H9 (cell line): ENCODE data around the gene C1QTNF3. TPM values are rescaled to one million over a fixed set of nuclear protein-coding genes. Genes with fewer than 3 reads are reported as not detected.

Source experiments
- DNase-seq: peaks from one replicate; pipeline ENCODE4 v3.0.0-alpha.2; 2017
- H2AFZ ChIP-seq: one replicate; pipeline ENCODE4 v1.6.1; 2013; ENCODE audit warnings: mild to moderate bottlenecking, low read length, control low read depth, moderate library complexity
- H2AK5ac ChIP-seq: 2 replicates; pipeline ENCODE4 v1.6.1; 2013; ENCODE audit warnings: low read length, control low read depth, mixed read lengths; ENCODE audit not compliant: insufficient read length
- H2BK120ac ChIP-seq: one replicate; pipeline ENCODE4 v1.6.1; 2013; ENCODE audit warnings: low read depth, mild to moderate bottlenecking, low read length, control low read depth, inconsistent platforms; ENCODE audit not compliant: poor library complexity, severe bottlenecking
- H2BK12ac ChIP-seq: 2 replicates; pipeline ENCODE4 v1.6.1; 2013; ENCODE audit warnings: low read length, control low read depth, mixed read lengths, low read depth; ENCODE audit not compliant: insufficient read length
- H2BK15ac ChIP-seq: 2 replicates; pipeline ENCODE4 v1.6.1; 2013; ENCODE audit warnings: low read depth, low read length, control low read depth
- H2BK20ac ChIP-seq: one replicate; pipeline ENCODE4 v1.6.1; 2013; ENCODE audit warnings: low read depth, mild to moderate bottlenecking, low read length, control low read depth, inconsistent platforms; ENCODE audit not compliant: poor library complexity, severe bottlenecking
- H2BK5ac ChIP-seq: 2 replicates; pipeline ENCODE4 v1.6.1; 2013; ENCODE audit warnings: low read length, control low read depth, mixed read lengths; ENCODE audit not compliant: insufficient read length
- H3K14ac ChIP-seq: 2 replicates; pipeline ENCODE4 v1.6.1; 2013; ENCODE audit warnings: low read length, control low read depth; ENCODE audit not compliant: insufficient read depth
- H3K18ac ChIP-seq: 2 replicates; pipeline ENCODE4 v1.6.1; 2013; ENCODE audit warnings: low read depth, mild to moderate bottlenecking, mixed read lengths, low read length, control low read depth; ENCODE audit not compliant: insufficient read length
- H3K23ac ChIP-seq: 2 replicates; pipeline ENCODE4 v1.6.1; 2013; ENCODE audit warnings: low read length, control low read depth, mixed read lengths, low read depth; ENCODE audit not compliant: insufficient read length
- H3K23me2 ChIP-seq: 2 replicates; pipeline ENCODE4 v1.6.1; 2013; ENCODE audit warnings: low read depth, mild to moderate bottlenecking, mixed read lengths, low read length, control low read depth; ENCODE audit not compliant: insufficient read length, poor library complexity, severe bottlenecking
- H3K27ac ChIP-seq: 2 replicates; pipeline ENCODE4 v1.5.1; 2013; ENCODE audit warnings: low read length, control low read depth, mixed read lengths, low read depth; ENCODE audit not compliant: insufficient read length
- H3K27me3 ChIP-seq: 2 replicates; pipeline ENCODE4 v1.6.1; 2013; ENCODE audit warnings: low read length, control low read depth, inconsistent platforms; ENCODE audit not compliant: insufficient read depth
- H3K4ac ChIP-seq: 2 replicates; pipeline ENCODE4 v1.6.1; 2013; ENCODE audit warnings: low read depth, mild to moderate bottlenecking, control low read depth, inconsistent platforms, low read length, moderate library complexity
- H3K4me1 ChIP-seq: 2 replicates; pipeline ENCODE4 v1.6.1; 2013; ENCODE audit warnings: low read length, control low read depth, inconsistent platforms; ENCODE audit not compliant: insufficient read depth
- H3K4me2 ChIP-seq: 2 replicates; pipeline ENCODE4 v1.6.1; 2013; ENCODE audit warnings: low read length, control low read depth, mixed read lengths; ENCODE audit not compliant: insufficient read length, insufficient read depth
- H3K56ac ChIP-seq: 2 replicates; pipeline ENCODE4 v1.6.1; 2013; ENCODE audit warnings: low read depth, mild to moderate bottlenecking, mixed read lengths, low read length, control low read depth; ENCODE audit not compliant: insufficient read length
- H3K79me1 ChIP-seq: 2 replicates; pipeline ENCODE4 v1.6.1; 2013; ENCODE audit warnings: low read depth, mild to moderate bottlenecking, moderate library complexity, low read length, control low read depth, inconsistent platforms; ENCODE audit not compliant: insufficient read depth, poor library complexity, severe bottlenecking
- H3K79me2 ChIP-seq: 2 replicates; pipeline ENCODE4 v1.6.1; 2013; ENCODE audit warnings: low read length, control low read depth, inconsistent platforms; ENCODE audit not compliant: insufficient read depth
- H3K9ac ChIP-seq: 2 replicates; pipeline ENCODE4 v1.6.1; 2013; ENCODE audit warnings: low read length, control low read depth, mixed read lengths; ENCODE audit not compliant: insufficient read length; ENCODE audit errors: extremely low read depth
- H3K9me3 ChIP-seq: one replicate; pipeline ENCODE4 v1.6.1; 2013; ENCODE audit warnings: low read depth, low read length, inconsistent platforms; ENCODE audit not compliant: control insufficient read depth
- H3T11ph ChIP-seq: one replicate; pipeline ENCODE4 v1.6.1; 2013; ENCODE audit warnings: mild to moderate bottlenecking, low read length, control low read depth, inconsistent platforms
- H4K20me1 ChIP-seq: one replicate; pipeline ENCODE4 v1.6.1; 2013; ENCODE audit not compliant: control insufficient read depth, insufficient read length, insufficient read depth
- H4K5ac ChIP-seq: 2 replicates; pipeline ENCODE4 v1.6.1; 2013; ENCODE audit warnings: low read depth, mild to moderate bottlenecking, mixed read lengths, low read length, control low read depth; ENCODE audit not compliant: insufficient read length
- H4K8ac ChIP-seq: replicated peaks from 2 replicates; pipeline ENCODE4 v1.6.1; 2013; ENCODE audit warnings: low read length, control low read depth, mixed read lengths, low read depth; ENCODE audit not compliant: insufficient read length
- H4K91ac ChIP-seq: 2 replicates; pipeline ENCODE4 v1.6.1; 2013; ENCODE audit warnings: low read depth, mild to moderate bottlenecking, moderate library complexity, mixed read lengths, low read length, control low read depth; ENCODE audit not compliant: insufficient read length
- H3K27ac Mint-ChIP-seq, 3 experiments: 2 replicates in 2 of 3; 3 replicates in 1 of 3; pipeline ENCODE4 v1.8.0; 2020 to 2021; ENCODE audit warnings: mixed read lengths in 3 of 3, mild to moderate bottlenecking in 1 of 3, moderate library complexity in 1 of 3
- H3K27me3 Mint-ChIP-seq: 2 replicates; pipeline ENCODE4 v1.8.0; 2021; ENCODE audit warnings: low read depth, mild to moderate bottlenecking, moderate library complexity, mixed read lengths
- H3K36me3 Mint-ChIP-seq, 3 experiments: 2 replicates in 2 of 3; 3 replicates in 1 of 3; pipeline ENCODE4 v1.8.0; 2020 to 2021; ENCODE audit warnings: low read depth in 3 of 3, mixed read lengths in 3 of 3; ENCODE audit not compliant: insufficient read depth in 1 of 3
- H3K4me1 Mint-ChIP-seq, 2 experiments: 2 replicates each; pipeline ENCODE4 v1.8.0; 2020; ENCODE audit warnings: mixed read lengths in 2 of 2
- H3K4me3 Mint-ChIP-seq, 2 experiments: 2 replicates in 1 of 2; 3 replicates in 1 of 2; pipeline ENCODE4 v1.8.0; 2020 to 2021; ENCODE audit warnings: mild to moderate bottlenecking in 2 of 2, mixed read lengths in 2 of 2, moderate library complexity in 1 of 2
- H3K9me3 Mint-ChIP-seq, 2 experiments: 2 replicates in 1 of 2; 3 replicates in 1 of 2; pipeline ENCODE4 v1.8.0; 2020; ENCODE audit warnings: mild to moderate bottlenecking in 2 of 2, mixed read lengths in 2 of 2, moderate library complexity in 1 of 2
- CTCF ChIP-seq: fragments of 200-600 bp; sonication (generic); conservative IDR thresholded peaks from 3 replicates; pipeline ENCODE4 v1.8.0; 2021; ENCODE audit warnings: antibody characterized with exemption, mild to moderate bottlenecking
- WGBS: extraction: QIAGEN DNeasy Blood & Tissue Kit; methylation state at CpG from one replicate; pipeline ENCODE4 v1.1.7; 2013; ENCODE audit warnings: missing lambda C conversion rate, low lambda C conversion rate, mixed read lengths; ENCODE audit not compliant: insufficient read length; ENCODE audit errors: extremely low coverage; 5-methylcytosine and 5-hydroxymethylcytosine counted together
- total RNA-seq: library from RNA; stranded (reverse); gene quantifications from 2 replicates; pipeline ENCODE4 v1.2.1, GENCODE V29; 2021

The C1QTNF3 gene
- total RNA-seq, 1 experiment from 2014 or later = 1.1 TPM

GRCh38 chr5:33973271-33973670 is 69.7 kb downstream of the C1QTNF3 start:
- no peak overlapping the region for H3K4me3 Mint-ChIP-seq
- Histone ChIP-seq H3K4ac (no peak overlapping the region), H3K14ac (no peak overlapping the region), H2BK20ac (no peak overlapping the region), H3K56ac (no peak overlapping the region), H3K23ac (no peak overlapping the region), H3K79me2 (no peaks in the 10 kb centered on the region), H3K4me1 (peaks cover 6% of the 10 kb centered on the region; the same call in 1 of the 2 replicates), H3K9me3 (no peaks in the 10 kb centered on the region), H4K8ac (no peak overlapping the region), H2BK15ac (no peak overlapping the region), H4K5ac (no peak overlapping the region), H3K23me2 (no peaks in the 10 kb centered on the region), H2AFZ (no peak overlapping the region), H2BK120ac (no peak overlapping the region), H3K4me2 (no peak overlapping the region), H3K27me3 (no peaks in the 10 kb centered on the region), H3K9ac (no peak overlapping the region), H3K79me1 (no peaks in the 10 kb centered on the region), H4K20me1 (no peaks in the 10 kb centered on the region), H2BK5ac (no peak overlapping the region), H2BK12ac (no peak overlapping the region), H3K18ac (no peak overlapping the region), H2AK5ac (no peak overlapping the region), H3T11ph (no peak overlapping the region), H3K27ac (no peak overlapping the region), H4K91ac (no peak overlapping the region)
- WGBS = no CpG with 5 or more reads among the region's 2 CpGs
- no peak for DNase-seq
- no peak overlapping the region for H3K27ac Mint-ChIP-seq
- no peaks in the 10 kb centered on the region for H3K9me3 Mint-ChIP-seq
- TF ChIP-seq CTCF = no peak
- peaks cover 0 to 3% (median 0%) of the 10 kb centered on the region in 3 experiments; a peak in 1 of 7 replicates for H3K36me3 Mint-ChIP-seq
- peaks cover 33 to 53% of the 10 kb centered on the region in 2 experiments for H3K4me1 Mint-ChIP-seq
- H3K27me3 Mint-ChIP-seq = no peaks in the 10 kb centered on the region
